AML-193 (cell line): ENCODE measurements around the gene EDARADD.
A peak's percentile ranks its signal among the peaks of the same experiment; 100 is the strongest.
"Not testable (repeated sequence)": the region's sequence is repeated elsewhere in the genome, so short reads cannot be mapped to it uniquely, and the experiment has no call there.

Experiments used
- DNase-seq, 2 experiments: peaks; one replicate each; lab custom pipeline; 2025; lab: John Stamatoyannopoulos, UW

The EDARADD gene

DNA sequence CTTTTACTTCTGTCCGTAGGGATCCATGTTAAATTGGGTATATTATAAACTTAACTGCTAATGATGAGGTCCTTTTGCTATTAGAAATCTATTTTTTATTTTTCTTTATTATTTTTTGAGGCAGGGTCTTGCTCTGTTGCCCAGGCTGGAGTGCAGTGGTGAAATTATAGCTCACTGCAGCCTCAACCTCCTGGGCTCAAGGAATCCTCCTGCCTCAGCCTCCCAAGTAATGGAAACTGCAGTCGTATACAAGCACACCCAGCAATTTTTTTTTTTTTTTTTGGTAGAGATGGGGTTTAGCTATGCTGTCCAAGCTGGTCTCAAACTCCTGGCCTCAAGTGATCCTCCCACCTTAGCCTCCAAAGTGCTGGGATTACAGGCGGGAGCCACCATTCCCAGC lies 95.1 kb downstream of the EDARADD start:
- not testable (repeated sequence) for DNase-seq

DNA sequence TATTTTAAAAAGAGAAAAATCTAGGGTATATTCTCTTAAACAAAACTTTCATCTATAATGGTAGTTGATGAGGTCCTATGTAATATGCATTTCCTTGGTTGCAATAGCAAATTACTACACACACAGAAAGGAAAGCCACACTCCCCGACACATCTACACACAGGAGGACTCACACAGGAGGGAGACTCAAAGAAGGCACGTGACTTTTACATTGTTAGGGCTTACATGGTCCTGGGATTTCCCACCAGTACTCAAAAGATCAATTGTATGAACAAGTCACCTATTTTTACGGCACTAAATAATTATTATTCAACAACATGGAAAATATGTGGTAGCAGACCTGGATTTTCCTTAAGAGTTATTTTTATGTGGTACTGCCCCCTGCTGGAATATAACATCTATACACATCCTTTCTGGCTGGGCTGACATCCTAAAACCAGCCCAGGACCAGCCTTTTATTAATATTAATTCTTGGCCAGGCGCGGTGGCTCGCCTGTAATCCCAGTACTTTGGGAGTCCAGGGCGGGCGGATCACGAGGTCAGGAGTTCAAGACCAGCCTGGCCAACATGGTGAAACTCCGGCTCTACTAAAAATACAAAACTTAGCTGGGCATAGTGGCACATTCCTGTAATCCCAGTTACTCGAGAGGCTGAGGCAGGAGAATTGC lies 95.8 kb downstream of the EDARADD start:
- DNase-seq, result peak; percentile 42 to 48

DNA sequence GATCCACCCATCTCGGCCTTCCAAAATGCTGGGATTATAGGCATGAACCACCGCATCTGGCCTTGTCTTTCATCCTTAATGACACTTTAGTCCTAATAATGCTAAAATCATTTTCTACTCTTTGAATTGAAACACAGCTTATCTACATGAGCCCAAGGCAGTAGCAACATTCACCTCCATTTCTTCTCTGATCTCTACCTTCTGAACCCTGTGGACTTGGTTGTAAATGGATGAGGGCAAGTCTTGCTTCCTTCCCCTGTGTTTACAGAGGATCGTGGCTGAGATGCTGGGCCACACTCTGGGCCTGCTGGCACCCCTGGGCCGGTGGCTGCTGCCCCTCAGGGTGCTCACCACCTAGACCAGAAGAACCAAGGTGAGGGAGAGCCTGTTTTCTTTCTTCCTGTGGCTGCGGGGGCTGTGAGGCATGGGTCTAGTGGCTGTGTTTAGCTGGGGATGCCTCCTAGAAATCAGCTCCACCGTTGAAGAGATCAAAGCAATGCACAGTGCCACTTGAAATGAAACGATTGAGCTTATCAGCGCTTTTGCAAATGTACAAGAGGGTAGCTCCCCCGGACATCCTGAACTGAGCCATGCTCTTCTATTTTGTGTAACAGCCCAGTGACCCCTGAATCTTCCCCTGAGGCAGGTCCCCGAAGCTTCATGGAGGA lies 97.5 kb downstream of the EDARADD start:
- DNase-seq, result no peak

DNA sequence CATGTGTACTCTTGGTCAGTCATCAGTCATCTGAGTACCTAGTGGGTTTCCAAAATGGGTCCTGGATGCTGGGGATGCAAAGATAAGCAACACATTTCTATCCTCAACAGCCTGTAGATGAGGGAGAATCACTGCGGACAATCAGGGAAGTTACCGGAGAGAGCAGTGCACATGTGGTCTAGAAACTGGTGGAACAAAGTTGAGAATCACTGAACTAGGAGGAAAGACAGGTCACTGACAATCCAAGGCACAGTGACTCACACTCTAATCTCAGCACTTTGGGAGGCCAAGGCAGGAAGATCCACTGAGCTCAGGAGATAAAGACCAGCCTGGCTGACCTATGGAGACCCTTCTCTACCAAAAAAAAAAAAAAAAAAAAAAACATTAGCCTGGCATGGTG lies 98.3 kb downstream of the EDARADD start:
- DNase-seq, result no peak

DNA sequence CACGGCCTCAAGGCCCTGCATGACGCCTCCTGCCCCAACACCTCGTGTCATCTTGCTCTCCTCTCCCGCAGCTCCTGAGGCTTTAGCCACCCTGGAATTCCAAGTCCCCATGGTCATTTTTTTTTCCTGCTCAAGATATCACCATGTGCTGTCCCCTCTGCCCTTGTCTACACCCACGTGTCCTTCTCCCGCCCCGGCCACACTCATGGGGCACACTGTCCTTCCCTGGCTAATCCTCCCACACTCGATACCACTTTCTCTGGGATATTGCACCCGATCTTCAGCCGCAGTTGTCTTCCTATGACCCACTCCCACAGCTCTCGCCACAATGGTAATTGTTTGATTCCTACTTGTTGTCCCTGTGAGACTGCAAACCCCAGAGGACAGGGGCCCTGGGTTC lies 100.0 kb downstream of the EDARADD start:
- DNase-seq, result no peak

DNA sequence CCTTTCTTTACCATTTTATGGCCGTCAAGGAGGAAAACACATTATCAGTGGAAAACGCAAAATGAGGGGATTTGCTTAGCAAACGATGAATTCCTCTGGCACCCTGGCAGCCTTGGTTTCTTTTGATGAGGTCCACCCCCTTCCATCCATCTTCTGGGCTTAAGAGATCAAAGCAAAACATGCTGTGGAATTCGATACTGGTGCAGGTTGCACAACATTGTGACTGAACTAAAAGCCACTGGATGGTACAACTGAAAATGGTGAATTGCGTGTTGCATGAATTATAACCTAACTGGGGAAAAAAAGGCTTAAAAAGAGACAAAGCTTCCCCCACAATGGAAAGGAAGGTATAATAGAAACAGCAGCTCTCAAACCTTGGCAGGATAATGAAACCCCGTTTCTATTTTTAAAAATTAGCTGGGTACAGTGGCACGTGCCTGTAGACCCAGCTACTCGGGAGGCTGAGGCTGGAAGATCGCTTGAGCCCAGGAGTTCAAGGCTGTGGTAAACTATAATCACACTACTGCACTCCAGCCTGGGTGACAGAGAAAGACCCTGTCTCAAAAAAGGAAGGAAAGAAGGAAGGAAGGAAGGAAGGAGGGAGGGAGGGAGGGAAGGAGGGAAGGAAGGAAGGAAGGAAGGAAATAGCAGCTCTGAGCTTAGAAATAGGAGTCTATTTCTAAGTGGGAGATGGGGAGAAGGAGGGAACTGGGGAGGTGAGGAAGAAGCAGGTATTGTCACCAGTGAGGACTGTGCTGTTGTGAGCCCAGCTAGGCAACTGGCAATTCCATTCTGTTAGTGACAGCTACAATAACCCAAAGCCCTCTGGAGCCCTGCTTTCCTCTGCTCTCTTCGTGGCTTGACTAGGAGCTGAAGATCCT lies 100.7 kb downstream of the EDARADD start:
- DNase-seq, result no peak

DNA sequence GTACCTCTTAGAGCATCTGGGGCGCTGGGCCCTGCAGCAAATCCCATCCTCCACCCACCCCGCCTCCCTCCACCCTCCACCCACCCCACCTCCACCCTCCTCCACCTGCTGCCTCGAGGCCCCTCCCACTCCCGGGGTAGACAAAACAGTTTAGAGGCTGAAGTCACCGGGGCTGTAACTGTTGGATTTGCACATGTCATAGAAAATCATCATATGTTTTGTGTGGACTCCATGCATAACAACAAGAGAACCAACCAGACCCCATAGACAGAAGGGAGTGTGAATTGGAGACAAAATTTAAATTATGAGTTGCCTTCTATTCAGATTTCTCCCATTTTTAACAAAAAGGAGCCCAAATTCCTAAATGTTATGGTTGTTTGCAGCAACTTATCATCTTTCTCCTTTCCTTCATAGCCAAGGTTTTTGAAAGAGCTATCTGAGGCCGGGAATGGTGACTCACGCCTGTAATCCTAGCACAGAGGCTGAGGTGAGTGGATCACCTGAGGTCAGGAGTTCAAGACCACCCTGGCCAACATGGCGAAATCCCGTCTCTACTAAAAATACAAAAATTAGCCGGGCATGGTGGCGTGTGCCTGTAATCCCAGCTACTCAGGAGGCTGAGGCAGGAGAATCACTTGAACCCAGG lies 101.5 kb downstream of the EDARADD start:
- DNase-seq, result no peak

DNA sequence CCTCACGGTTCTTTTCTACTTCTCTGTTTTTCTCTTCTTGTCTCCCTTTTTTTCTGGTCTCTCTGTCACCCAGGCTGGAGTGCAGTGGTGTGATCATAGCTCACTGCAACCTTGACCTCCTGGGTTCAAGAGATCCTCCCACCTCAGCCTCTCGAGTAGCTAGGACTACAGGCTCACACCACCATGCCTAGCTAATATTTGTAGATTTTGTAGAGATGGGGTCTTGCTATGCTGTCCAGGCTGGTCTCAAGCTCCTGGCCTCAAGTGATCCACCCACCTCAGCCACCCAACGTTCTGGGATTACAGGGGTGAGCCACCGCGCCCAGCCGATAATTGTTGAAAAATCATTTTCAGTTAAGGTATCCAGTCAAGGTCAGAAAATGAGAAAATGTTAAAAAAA lies 103.8 kb downstream of the EDARADD start:
- no peak for DNase-seq

DNA sequence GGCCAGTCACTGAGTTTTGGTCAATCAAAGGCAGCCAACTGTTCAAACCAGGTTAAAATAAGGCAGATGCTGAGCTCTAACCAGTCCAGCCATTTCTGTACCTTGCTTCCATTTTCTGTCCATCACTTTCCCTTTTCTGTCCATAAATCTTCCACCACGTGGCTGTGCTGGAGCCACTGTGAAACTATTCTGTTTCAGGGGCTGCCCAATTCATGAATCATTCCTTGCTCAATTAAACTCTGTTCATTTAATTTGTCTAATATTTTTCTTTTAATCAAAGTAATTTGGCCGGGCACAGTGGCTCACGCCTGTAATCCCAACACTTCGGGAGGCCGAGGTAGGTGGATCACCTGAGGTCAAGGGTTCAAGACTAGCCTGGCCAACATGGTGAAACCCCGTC lies 107.0 kb downstream of the EDARADD start:
- no peak for DNase-seq

DNA sequence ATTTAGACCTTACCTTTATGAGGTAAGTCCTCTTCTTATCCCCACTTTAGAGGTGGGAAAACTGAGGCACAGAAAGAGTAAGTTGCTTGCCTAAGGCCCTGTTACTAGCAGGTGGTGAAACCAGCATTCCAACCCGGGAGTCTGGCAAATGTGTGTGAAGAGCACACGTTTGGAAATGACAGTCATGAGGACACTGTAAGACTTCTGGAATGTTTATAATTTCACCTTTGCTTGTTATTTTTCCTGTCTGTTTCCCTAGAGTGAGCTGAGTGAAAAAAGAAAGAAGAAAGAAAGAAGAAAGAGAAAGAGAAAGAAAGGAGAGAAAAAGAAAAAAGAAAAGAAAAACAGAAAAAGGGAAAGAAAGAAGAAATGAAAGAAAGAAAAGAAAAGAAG lies 108.5 kb downstream of the EDARADD start:
- DNase-seq, result no peak

DNA sequence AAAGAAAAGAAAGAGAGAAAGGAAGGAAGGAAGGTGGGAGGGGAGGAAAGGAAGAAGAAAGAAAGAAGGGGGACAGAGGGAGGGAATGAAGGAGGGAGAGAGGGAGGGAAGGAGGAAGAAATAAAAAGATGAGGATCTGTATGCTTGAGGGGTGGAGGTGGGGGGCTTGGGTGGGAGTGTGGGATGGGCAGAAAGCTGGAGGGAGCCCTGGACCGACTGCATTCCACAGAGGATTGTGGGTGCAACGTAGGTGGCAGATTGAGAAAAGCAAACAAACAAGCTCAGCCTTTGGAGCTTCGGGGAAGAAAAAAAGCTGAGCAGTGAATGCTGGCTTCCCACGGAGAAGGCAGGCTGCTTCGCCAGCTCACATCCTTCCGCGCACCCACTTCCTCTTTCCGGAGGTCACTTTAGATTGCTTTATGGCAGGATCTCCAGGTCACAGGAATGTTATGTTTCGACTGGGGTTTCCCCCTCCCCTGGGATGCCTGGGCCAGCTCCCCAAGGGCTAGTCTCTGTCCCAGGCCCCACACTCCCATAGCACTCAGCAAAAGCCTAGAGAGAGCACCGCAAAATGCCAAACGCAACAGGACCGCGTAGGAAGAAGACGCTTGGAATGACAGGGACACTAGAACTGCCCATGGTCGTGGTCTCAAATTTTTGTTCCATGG lies 109.0 kb downstream of the EDARADD start:
- peak; percentile 27 to 65 for DNase-seq

DNA sequence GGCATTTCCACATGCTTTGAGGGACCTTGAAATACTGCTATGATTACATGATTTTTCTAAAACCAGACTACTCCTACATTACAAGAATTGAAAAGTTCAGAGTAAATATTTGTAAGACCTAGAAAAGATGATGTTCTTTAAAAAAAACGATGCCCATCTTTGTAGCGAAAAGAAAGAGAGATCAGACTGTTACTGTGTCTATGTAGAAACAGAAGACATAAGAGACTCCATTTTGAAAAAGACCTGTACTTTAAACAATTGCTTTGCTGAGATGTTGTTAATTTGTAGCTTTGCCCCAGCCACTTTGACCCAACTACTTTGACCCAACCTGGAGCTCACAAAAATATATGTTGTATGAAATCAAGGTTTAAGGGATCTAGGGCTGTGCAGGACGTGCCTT lies 110.3 kb downstream of the EDARADD start:
- DNase-seq, result not testable (repeated sequence)

DNA sequence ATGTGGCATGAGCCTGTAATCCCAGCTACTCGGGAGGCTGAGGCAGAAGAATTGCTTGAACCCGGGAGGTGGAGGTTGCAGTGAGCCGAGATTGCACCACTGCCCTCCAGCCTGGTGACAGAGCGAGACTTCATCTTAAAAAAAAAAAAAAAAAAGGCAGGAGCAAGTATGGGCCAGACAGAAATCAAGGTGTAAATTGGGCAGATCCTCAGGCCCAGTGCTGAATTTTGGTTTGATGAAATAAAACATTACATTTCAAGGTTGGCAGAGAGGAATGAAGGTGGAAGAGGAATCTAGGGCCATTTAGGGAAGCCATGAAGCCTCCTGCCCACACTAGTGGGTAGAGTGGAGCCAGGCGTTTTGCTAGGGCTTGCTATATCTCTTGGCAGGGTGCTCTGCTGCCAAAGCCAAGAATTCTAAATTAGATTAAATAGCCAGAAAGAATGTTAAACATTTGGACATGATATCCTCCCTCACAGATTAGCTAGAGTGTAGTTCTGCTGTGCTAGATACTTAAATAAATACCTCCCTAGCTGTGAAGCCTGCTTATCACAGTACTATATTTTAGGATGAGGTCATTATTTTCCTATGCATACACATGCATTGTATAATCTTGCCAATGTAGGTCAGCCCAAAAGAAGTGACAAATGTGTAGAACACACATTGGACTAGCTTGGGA lies 113.1 kb downstream of the EDARADD start:
- no peak for DNase-seq

DNA sequence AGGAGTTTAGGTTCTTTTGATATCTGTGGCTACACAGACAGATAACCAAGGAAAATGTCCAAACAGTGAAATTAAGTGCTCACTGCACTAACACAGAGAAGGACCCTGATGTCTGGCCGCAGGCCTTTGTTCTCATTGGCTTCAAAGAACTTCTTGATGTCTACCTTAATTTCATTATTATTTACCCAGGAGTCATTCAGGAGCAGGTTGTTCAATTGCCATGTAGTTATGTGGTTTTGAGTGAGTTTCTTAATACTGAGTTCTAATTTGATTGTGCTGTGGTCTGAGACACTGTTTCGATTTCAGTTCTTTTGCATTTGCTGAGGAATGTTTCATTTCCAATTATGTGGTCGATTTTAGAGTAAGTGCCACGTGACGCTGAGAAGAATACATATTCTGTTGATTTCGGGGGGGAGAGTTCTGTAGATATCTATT lies 114.5 kb downstream of the EDARADD start:
- no peak for DNase-seq

DNA sequence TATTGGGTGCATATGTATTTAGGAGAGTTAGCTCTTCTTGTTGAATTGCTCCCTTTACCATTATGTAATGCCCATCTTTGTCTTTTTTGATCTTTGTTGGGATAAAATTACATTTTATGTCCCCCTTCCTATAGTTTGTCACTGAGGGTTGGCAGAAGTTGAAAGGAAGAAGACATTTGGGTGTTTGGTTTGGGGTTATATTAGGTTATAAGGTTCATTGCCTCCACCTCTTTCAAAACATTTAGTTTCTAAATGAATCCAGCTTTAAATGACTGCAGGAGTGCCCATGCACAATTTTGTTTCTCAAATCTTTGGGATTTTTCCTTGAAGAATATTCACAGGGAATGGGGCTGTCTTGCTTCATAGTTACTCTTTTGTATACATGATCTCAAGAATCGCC lies 115.1 kb downstream of the EDARADD start:
- no peak for DNase-seq

DNA sequence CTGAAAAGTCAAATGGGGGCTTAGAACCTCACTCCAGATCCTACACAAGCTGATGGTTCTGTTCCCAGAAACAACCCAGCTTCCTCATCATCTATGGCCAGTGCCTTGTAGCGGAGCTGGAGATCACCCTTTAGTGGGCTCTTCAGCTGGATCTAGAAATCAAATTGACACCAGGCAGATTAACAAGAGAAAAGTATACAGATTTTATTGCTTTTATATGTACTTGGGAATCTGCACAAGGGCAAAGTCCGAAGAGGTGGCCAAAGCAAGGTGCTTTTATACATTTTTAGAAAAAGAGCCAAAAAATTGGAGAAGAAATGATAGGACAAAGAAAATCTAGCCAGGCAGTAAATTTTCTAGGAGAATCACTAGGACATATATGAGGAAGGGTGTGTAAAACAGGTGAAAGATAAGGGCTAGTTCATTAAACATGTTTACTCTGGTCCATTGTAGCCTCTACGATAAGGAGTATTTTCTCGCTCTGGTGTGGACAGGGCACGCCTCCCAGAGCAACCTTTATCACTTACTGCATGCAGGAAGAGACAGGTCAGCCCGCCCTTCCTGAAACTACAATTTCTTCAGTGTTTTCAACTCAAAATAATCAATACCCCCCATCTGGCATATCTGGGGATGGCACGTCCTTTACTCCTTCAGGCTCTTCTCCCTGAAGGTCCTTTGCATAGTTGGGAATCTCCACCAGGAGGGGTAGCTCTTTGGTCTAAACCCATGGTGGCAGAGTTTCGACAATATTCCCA lies 115.7 kb downstream of the EDARADD start:
- no peak for DNase-seq

DNA sequence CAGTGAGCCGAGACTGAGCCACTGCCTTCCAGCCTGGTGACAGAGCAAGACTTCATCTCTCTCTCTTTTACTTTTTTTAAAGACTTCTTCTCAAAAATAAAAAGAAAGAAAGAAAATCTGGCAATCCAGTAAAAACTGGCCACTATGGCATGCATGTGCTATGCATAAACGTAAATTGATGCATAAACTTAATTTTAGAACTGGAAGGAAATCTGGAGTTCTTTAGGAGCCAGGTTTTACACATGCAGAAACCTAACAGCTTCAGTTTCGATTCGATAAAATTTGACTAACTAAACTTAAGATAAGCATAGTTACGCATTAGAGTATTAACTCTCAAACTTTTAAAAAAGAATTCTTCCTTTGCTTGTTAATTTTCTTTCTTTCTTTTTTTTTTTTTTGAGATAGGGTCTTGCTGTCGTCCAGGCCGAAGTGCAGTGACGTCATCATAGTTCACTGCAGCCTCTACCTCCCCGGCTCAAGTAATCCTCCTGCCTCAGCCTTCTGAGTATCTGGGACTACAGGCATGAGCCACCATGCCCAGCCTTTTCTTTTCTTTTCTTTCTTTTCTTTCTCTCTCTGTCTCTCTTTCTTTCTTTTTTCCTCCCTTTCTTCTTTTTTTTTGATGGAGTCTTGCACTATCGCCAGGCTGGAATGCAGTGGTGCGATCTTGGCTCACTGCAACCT lies 117.8 kb downstream of the EDARADD start:
- no peak for DNase-seq

DNA sequence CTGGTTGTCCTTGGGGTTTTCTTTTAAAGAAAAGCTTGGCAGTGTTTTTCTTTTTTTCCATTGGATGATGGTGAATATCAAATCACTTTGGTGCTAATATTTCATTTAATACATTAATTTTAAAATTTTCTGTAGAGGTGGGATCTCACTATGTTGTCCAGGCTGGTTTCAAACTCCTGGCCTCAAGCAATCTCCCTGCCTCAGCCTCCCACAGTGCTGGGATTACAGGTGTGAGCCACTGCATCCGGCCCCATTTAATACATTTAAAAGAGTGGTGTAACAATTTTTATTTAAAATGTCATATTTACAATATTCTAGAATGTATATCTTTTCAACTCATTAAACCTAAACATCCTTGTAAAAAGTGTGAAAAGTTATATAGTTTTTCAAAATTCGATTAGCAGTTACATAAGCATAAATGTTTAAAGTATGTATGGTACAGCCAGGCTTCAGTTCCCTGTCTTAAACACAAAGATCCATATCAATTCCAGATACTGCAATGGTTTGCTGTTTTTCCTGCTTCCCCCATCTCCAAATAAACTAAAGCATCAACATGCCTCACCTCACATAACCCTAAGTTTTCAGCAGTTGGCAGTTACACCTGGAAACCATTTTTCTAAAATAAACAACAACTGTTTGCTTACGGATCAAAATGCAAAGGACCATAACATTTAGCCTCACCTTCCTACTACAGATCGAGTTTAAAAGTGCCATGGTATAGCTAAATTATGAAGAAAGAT lies 120.8 kb downstream of the EDARADD start:
- DNase-seq, result no peak

DNA sequence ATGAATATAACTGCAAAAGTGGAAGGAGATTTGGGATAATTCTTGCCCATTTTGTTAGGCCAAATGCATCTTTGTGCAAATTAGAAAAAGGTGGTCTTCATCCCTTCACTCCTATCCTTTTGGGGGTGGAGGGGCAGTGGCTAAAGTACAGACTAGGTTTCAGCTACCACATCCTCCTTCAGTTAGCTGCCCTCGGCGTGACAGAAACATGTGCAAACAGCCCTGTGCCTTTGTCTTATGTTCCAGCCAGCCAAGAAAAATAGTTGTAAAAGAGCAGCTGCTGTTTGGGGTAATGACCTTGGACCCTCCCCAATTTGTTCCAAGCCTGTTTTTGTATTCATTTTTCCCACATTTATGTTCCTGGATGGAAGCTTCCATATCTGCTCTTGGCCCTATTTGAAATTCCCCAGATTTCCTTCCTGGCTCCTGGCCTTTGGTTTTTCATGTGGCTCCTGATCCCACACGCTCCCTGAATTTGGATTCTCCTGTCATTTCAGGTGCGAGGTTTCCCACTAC lies 121.4 kb downstream of the EDARADD start:
- no peak for DNase-seq
